Activated CD8-positive, alpha-beta memory T cell treated with anti-CD3 and anti-CD28 coated beads for 36 hours (primary cell): ENCODE data around the gene AP2A2. TPM values are rescaled to one million over a fixed set of nuclear protein-coding genes. Genes with fewer than 3 reads are reported as not detected.
"Not testable (repeated sequence)": the region's sequence is repeated elsewhere in the genome, so short reads cannot be mapped to it uniquely, and the experiment has no call there.

Experiments
- CTCF ChIA-PET: fragments of 350-600 bp; sonication (Branson Sonifier 250); formaldehyde crosslinking; loops from one replicate; lab custom pipeline; 2021; ENCODE audit warnings: antibody characterized with exemption; lab: Charles Lee
- POLR2A ChIA-PET: fragments of 350-600 bp; sonication (Branson Sonifier 250); formaldehyde crosslinking; loops from one replicate; lab custom pipeline; 2021; ENCODE audit warnings: antibody characterized with exemption; lab: Charles Lee
- total RNA-seq, 2 experiments: library from RNA; stranded (reverse); gene quantifications; one replicate each; pipeline ENCODE4 v1.2.3, GENCODE V29; 2021

AP2A2 gene
- total RNA-seq, 2 experiments from 2014 or later = 37.8 to 38.3 TPM

DNA sequence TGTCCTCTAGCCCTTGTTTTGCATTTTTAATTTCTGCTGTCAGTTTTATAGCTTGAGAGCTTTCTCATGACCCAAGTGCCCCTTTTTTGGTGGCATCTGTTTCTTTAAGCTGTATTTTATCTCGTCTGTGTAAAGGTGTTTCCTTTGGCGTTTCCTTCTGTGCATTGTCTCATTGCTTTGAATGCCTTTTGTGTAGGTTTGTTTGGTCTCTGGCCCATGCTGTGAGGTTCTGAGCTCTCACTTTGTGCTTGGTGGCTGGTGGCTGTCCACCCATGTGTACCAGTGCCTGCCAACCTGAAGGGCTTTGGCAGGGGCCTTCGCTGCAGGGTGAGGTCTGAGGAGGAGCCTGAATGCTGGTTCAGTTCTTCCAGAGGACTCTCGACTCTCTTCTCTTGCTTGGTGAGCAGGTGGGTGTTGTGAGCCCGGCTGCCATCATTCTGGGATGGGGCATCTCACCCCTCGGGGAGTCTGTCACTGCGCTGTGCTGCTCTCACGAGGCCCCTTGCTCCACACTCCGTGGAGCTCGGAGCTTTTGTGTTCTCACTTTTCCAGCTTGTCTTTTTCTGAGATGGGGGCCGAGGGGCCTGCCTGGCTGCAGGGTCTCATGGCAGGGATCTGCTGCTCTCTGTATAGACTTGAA is 14.9 kb downstream of the AP2A2 start:
- ChIA-PET CTCF (no interaction called here), POLR2A (no interaction called here)

DNA sequence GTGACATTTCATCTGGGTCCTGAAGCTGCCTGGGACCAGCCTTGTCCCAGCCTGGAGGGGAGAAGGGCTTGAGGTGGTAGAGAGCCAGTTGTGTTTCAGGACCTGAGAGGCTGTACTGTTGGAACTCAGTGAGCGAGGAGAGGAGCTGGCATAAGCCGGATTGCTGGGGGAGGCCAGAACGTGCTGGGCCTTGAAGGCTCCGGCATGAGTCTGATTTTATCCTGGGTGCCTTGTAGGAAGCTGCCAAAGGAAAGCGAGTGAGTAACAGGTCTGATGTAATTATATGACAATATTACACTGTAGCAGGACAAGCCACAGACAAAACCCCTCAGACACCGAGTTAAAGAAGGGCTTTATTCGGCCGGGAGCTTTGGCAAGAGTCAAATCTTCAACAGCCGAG is 17.2 kb downstream of the AP2A2 start:
- ChIA-PET POLR2A (no interaction called here), CTCF (no interaction called here)

DNA sequence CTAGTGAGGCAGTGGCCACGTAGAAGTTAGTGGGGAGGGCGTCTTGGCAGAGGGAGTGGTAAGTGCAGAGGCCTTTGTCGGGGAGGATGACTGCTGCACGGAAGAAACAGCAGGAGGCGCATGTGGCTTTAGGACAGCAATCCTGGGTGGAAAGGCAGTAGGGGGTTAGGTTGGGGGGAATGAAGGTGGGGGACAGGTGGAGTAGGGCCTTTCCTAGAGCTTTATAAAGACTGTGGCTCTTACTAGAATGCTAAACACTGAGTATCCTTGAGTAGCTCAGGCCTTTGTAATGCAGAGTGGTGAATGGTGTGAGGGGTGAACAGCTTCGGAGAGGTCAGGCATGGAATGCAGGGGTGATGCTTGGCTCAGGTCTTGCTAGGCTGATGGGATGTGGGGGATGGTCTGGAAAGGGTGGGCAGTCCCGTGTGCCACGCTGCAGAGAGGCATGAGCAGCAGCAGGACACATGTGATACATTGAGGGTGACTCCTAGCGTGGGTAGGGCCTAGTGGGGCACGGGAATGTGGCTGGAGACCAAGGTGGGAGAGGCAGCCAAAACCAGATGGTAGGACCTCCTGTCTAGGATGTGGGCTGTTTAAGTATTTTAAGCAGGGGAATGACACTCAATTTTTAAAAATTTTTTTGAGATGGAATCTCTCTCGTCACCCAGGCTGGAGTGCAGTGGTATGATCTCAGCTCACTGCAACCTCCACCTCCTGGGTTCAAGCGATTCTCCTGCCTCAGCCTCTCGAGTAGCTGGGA is 19.2 kb downstream of the AP2A2 start:
- ChIA-PET POLR2A (no interaction called here), CTCF (no interaction called here)

DNA sequence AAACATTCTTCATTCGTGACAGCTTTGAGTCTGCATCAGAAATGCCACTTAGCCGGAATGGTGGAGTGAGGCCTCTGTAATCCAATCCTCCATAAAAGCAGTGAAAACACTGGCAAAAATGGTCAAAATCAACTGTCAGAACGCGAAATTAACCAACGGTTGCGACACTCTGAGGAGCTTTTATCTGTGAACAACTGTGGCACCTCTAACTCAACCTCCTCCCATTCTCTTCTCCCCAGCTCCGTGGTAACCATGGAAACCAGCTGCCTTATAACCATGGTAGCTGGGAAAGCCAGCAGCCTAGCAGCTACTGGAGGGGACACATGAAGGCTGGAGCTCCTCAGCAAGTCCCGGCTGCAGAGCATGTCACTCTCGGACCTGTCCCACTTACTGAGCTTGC is 20.3 kb downstream of the AP2A2 start:
- CTCF ChIA-PET = interaction anchor here (0.6 kb wide), 1 partner anchor 85 kb away, joined by 3 read pairs; no protein-coding TSS in a partner anchor
- POLR2A ChIA-PET = no interaction called here

DNA sequence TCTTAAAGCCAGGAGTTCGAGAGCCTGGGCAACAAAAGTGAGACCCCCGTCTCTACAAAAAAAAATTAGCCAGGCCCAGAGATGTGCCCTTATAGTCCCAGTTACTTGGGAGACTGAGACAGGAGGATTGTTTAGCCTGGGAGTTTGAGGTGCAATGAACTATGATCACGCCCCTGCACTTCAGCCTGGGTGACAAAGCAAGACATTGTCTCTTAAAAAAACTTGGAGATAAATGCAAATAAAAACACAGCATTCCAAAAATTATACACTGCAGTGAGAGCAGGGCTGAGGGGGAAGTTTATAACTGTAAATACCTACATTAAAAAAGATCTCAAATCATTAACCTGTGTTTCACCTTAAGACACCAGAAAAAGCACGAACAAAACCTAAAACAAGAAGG is 22.1 kb downstream of the AP2A2 start:
- ChIA-PET CTCF (no interaction called here), POLR2A (no interaction called here)

DNA sequence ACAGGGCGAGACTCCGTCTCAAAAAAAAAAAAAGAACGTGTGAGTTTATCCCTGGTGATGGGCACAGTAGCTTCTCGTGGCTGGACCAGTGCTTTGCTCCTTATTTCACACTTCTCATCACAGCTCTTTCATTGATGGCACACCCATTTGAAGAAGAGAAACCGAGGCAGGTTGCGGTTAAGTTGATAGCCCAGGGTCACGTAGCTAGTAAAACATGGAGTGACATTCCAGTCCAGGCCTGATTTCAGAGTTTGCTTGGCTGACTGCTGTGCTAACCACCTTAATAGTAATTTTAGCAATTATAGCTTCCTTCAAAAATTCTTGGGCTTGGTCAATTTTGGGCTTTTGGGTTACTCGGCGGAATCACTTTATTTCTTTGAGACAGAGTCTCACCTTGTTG is 25.8 kb downstream of the AP2A2 start:
- POLR2A ChIA-PET = no interaction called here
- CTCF ChIA-PET = no interaction called here

DNA sequence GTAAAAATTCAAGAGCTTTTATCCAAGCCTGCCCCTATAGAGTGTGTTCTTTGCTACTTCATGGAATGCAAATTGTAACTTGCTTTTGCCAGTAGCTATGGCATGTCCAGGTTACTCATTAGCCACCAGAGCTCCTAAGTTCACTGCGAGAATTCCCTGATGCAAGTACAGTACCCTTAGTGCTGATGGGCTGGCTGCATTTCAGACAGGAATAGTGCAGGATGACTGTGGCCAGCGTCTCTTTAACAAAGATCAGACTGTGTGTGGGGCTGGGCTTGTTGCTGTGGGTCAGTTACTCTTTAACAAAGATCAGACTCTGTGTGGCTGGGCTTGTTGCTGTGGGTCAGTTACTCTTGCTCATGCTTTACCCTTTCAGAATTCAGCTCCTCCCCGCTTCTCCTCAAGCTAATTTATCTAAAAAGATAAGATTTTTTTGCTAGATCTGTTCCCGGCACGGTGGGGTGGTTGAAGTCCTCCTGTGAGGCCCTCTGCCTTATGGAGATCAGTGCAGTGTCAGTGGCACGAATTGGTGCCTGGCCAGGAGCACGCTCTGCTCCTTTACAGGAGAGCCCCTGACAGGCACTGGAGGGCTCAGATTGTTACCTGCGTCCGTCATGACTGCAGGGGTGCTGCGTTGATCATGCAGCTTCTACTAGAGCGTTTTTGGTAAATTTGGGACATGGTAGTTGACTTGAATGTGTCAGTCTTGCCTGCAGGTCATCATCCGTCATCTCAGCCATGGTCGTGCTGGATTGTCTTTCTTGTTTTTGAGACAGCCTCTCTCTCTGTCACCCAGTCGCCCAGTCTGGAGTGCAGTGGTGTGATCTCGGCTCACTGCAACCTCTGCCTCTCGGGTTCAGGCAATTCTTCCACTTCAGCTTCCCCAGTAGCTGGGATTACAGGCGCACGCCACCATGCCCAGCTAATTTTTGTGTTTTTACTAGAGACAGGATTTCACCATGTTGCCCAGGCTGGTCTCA is 27.0 kb downstream of the AP2A2 start:
- ChIA-PET CTCF (no interaction called here), POLR2A (no interaction called here)

DNA sequence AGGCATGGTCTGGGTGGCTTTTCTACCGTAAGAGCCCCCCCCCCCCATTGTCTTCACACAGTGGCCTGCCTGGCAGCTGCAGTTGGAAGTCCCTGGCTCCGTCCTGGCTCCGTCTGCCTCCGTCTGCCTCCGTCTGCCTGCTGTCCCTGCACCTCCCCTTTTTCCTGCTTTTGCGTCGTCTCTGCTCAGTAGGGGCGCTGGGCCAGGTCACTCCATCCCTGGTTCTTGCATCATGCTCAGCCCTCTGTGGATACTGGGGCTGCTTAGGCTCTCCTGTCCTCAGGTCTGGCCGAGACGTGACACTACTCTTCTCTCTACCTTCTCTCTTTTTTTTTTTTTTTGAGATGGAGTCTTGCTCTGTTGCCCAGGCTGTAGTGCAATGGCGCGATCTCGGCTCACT is 27.8 kb downstream of the AP2A2 start:
- POLR2A ChIA-PET = no interaction called here
- CTCF ChIA-PET = no interaction called here

DNA sequence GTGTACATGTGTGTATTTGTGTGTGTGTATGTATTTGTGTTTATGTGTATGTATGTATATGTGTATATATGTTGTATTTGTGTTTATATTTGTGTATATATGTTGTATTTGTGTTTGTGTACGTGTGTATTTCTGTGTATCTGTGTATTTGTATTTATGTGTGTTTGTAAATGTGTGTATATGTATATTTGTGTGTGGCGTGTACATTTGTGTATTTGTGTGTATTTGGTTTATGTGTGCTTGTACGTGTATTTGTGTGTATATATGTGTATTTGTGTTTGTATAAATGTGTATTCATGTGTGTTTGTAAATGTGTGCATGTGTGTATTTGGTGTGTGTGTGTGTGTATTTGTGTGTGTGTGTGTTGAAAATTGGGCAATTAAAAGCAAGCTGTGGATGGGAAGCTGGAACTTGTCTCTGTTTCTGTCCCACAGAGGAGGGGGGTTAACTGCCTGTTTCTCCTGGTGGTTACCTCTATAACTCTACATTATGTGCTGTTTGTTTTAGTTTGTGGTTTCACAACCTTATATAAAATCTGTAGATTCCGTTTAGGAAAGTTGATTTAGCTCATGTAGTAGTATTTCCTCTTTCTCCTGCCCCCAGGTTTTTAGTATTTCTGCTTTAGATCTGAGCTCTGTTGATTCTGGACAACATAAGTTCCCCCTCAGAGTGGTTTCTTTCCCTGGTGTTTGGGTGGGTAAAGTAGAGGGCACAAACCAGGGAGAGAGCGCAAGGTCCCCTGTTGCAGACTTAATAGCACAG is 28.9 kb downstream of the AP2A2 start:
- CTCF ChIA-PET = no interaction called here
- POLR2A ChIA-PET = no interaction called here

DNA sequence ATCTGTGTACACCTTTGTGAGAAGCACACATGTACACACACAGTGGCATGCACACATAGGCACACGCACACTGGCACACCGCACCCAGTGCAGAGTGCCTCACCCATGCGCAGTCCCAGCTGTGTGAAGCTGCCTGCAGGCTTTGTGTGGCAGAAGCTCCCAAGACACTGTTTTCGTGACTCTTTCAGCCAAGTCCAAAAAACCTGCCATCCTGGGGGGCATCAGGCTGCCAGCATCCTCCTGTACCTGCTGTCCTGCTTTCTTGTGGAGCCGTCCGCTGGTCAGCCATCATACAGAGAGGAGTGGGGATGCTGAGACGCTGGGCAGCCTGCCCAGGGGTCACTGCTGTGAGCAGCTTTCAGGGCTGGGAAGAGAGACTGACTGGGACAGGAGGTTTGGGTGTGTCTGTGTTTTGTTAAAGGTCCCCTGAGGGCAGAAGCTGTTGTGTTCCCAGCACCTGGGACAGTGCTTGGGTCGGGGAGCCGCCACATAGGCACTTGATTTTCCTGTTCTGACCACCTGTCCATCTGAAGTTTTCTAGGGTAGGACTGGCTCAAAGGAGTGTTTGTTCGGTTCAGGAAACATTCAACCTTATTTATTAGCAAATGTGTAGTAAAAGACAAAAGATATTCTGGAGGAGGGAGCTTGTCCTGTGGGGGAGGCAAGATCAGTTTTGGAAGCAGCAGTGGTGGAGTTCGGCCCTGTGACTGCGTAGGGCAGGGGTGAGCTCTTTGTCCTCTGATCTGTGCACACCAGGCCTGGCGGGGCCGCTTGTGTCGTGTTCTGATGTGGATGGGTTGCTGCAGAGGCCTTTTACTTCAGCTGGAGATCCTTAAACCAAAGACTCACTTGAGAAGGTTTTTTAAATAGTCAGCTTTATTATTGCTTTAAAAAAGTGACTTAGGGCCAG is 29.7 kb downstream of the AP2A2 start:
- CTCF ChIA-PET = no interaction called here

DNA sequence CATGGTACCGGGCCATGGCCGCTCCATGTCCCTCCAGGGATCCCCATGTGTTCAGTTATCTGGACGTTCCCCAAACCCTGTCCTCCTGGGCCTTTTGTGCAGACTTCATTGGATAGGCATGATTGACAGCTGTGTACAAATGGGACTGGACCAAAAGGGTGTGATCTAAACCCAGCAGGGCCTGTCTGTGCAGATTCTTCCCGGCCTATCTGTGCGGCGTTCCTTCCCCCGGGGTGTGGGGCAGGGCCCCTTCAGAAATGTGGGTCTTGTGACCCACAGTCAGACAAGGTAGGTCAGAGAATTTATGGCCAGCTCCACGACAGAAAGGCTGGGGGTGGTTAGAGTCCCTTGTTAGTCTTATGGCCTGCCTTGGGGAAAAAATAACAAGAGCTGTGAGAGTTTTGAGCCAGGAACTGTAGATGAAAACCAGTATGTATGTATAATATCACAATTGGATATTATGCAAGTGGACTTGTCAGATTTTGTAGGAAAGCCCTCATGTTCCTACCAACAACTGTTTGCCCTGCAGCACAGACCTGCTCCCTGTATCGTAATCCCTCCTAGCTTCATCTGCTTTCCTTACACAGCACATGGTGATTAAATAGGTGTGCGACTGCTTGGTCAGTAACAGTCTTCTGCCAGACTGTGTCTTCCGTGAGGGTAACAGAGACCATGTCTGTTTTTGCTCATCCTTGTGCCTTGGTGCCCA is 31.7 kb downstream of the AP2A2 start:
- POLR2A ChIA-PET = no interaction called here
- CTCF ChIA-PET = no interaction called here

More for the DNA sequence above, 29.7 kb downstream of the AP2A2 start:
- POLR2A ChIA-PET = no interaction called here

DNA sequence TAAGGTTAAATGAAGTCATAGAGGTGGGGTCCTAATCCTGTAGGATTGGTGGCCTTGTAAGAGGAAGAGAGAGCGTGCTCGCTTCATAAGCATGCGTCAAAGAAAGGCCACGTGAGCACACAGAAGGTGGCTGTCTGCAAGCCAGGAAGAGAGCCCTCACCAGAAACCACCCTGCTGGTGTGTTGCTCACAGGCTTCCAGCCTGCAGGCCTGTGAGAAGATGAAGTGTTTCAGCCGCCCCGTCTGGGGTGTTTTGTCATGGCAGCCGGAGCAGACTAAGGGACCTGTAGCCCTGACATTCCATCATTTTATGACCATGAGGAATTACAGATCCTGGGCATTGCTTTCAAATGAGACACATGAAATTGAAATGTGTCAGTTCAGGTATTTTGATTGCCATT is 32.4 kb downstream of the AP2A2 start:
- CTCF ChIA-PET = no interaction called here
- POLR2A ChIA-PET = no interaction called here

DNA sequence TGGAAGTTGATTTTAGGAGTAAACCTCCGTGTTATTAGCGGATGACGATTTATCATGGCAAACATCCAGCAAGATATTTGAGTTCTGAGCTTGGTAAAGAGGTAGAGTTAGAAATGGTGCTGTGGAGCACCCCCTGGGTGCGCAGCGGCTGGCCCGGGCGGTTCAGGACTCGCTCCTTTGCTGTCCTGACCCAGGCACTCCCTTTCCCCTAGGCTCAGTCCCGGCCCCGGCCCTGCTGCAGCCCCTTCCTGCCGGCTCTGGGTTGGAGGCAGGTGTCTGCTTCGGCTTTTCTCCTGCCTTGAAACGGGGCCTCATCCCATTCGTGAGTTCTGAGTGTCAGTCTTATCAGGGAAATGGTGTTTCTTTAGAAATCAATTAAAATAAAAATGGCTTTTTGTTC is 33.4 kb downstream of the AP2A2 start:
- POLR2A ChIA-PET = no interaction called here

DNA sequence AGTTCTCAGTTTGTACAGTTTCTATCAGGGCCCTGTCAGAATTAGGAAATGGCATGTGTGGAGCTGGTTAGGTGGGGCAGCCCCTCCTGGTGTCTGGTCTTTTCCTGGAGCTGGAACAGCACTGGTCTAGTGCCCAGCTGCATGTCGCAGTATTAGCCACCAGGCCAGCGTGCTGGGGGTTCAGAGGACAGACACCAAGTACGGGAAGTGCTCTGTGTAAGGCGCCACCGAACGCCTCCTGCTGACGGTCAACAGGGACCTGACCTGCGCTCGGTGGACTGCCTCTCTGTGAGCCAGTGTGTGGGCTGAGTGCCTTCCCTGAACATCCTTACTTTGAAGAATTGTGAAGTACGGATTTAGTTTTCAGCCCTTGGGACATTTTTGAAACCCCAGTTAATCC is 33.9 kb downstream of the AP2A2 start:
- POLR2A ChIA-PET = no interaction called here
- CTCF ChIA-PET = no interaction called here

More for the DNA sequence above, 33.4 kb downstream of the AP2A2 start:
- CTCF ChIA-PET = no interaction called here

DNA sequence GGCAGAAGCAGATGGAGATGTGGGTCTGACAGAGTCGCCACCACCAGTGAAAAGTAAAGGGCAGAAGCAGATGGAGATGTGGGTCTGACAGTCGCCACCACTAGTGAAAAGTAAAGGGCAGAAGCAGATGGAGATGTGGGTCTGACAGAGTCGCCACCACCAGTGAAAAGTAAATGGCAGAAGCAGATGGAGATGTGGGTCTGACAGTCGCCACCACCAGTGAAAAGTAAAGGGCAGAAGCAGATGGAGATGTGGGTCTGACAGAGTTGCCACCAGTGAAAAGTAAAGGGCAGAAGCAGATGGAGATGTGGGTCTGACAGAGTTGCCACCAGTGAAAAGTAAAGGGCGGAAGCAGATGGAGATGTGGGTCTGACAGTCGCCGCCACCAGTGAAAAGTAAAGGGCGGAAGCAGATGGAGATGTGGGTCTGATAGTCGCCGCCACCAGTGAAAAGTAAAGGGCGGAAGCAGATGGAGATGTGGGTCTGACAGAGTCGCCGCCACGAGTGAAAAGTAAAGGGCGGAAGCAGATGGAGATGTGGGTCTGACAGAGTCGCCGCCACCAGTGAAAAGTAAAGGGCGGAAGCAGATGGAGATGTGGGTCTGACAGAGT is 35.7 kb downstream of the AP2A2 start:
- CTCF ChIA-PET = not testable (repeated sequence)

DNA sequence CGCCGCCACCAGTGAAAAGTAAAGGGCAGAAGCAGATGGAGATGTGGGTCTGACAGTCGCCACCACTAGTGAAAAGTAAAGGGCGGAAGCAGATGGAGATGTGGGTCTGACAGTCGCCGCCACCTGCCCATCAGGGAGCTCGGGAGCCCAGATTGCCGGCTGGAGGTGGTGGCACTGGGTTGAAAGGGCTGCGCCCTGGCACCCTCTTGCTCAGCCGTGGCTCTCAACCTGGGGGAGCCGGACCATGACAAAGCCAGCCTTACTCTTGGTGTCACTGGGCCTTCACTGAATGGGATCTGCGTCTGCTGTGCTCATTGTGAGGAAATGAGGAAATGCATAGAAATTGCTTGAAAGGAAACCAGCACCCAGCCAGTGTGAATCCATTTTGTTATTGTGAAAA is 36.3 kb downstream of the AP2A2 start:
- CTCF ChIA-PET = no interaction called here
- POLR2A ChIA-PET = no interaction called here

More for the DNA sequence above, 35.7 kb downstream of the AP2A2 start:
- POLR2A ChIA-PET = not testable (repeated sequence)

DNA sequence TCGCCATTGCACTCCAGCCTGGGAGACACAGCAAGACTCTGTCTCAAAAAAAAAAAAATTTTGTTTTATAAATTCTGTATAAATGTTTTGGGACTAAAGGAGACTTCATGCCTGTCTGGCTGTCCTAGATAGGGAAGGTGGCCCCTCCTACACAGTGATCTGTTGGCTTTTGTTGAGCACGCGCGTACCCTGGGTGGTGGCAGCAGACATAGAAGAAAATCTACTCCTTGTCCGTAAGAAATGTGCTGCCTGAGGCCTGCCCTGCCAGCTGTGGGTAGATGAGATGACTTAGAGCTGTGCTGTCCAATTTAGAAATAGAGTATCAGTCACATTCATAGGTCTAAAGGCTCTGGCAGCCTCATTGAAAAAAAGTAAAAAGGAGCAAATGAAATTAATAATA is 37.0 kb downstream of the AP2A2 start:
- ChIA-PET POLR2A (no interaction called here), CTCF (interaction anchor here (0.6 kb wide), 1 partner anchor 105 kb away, joined by 4 read pairs; no protein-coding TSS in a partner anchor)
